ENCODE results near the gene ANKMY1.
"Not testable (repeated sequence)": the region's sequence is repeated elsewhere in the genome, so short reads cannot be mapped to it uniquely, and the experiment has no call there.

ANKMY1 gene

GRCh38 chr2:240551288-240551687 is 6.5 kb downstream of the ANKMY1 start:
- TF ChIP-seq POLR2AphosphoS5 (IDR thresholded peaks at IDR 0.05; ENCODE audit: low read depth) (no peak), GABPA (IDR thresholded peaks at IDR 0.05; ENCODE audit: low read depth) (no peak), SPI1 (IDR thresholded peaks at IDR 0.05; ENCODE audit: borderline replicate concordance, low read depth) (no peak)
- TF ChIP-seq, protein P1, sequence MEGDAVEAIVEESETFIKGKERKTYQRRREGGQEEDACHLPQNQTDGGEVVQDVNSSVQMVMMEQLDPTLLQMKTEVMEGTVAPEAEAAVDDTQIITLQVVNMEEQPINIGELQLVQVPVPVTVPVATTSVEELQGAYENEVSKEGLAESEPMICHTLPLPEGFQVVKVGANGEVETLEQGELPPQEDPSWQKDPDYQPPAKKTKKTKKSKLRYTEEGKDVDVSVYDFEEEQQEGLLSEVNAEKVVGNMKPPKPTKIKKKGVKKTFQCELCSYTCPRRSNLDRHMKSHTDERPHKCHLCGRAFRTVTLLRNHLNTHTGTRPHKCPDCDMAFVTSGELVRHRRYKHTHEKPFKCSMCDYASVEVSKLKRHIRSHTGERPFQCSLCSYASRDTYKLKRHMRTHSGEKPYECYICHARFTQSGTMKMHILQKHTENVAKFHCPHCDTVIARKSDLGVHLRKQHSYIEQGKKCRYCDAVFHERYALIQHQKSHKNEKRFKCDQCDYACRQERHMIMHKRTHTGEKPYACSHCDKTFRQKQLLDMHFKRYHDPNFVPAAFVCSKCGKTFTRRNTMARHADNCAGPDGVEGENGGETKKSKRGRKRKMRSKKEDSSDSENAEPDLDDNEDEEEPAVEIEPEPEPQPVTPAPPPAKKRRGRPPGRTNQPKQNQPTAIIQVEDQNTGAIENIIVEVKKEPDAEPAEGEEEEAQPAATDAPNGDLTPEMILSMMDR (IDR thresholded peaks at IDR 0.05; ENCODE audit: insufficient read depth, low read length) = no peak
- TF ChIP-seq, protein P2, sequence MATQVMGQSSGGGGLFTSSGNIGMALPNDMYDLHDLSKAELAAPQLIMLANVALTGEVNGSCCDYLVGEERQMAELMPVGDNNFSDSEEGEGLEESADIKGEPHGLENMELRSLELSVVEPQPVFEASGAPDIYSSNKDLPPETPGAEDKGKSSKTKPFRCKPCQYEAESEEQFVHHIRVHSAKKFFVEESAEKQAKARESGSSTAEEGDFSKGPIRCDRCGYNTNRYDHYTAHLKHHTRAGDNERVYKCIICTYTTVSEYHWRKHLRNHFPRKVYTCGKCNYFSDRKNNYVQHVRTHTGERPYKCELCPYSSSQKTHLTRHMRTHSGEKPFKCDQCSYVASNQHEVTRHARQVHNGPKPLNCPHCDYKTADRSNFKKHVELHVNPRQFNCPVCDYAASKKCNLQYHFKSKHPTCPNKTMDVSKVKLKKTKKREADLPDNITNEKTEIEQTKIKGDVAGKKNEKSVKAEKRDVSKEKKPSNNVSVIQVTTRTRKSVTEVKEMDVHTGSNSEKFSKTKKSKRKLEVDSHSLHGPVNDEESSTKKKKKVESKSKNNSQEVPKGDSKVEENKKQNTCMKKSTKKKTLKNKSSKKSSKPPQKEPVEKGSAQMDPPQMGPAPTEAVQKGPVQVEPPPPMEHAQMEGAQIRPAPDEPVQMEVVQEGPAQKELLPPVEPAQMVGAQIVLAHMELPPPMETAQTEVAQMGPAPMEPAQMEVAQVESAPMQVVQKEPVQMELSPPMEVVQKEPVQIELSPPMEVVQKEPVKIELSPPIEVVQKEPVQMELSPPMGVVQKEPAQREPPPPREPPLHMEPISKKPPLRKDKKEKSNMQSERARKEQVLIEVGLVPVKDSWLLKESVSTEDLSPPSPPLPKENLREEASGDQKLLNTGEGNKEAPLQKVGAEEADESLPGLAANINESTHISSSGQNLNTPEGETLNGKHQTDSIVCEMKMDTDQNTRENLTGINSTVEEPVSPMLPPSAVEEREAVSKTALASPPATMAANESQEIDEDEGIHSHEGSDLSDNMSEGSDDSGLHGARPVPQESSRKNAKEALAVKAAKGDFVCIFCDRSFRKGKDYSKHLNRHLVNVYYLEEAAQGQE (IDR thresholded peaks at IDR 0.05; ENCODE audit: insufficient replicate concordance, low read depth) = no peak
- Histone ChIP-seq H3K4me3 (replicated peaks; ENCODE audit: insufficient read depth, low read length) (no peak overlapping the region), H3K27ac (replicated peaks) (no peak overlapping the region), H3K27me3 (ENCODE audit: insufficient read depth, poor library complexity, severe bottlenecking) (no peaks in the 10 kb centered on the region)
- DNase-seq (ENCODE audit: low read depth in 1 of 2, low spot score in 1 of 2) = no peak

DNA sequence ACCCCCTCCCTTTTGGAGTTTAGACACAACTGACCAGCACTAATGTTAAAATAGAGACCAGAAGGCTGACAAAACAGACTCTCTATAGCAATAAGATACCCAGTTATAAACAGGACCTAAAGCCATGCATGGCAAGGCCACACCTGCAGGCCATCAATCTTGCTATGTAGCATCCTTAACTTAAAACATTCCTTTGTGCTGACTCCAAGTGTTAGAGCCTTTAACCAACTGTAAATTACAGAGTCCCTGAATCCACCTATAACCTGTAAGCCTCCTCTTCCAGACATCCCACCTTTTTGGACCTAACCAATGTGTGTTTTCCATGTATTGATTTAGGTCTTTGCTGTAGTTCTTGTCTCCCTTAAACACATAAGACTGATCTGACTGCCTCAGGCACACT is 17.9 kb downstream of the ANKMY1 start:
- Histone ChIP-seq H3K27me3 (ENCODE audit: insufficient read depth, poor library complexity, severe bottlenecking) (no peaks in the 10 kb centered on the region), H3K27ac (replicated peaks) (no peak overlapping the region), H3K4me3 (replicated peaks; ENCODE audit: insufficient read depth, low read length) (no peak overlapping the region)
- no peak for DNase-seq (ENCODE audit: low read depth in 1 of 2, low spot score in 1 of 2)
- TF ChIP-seq, protein P1 (IDR thresholded peaks at IDR 0.05; ENCODE audit: insufficient read depth, low read length) = no peak
- no peak for TF ChIP-seq GABPA (IDR thresholded peaks at IDR 0.05; ENCODE audit: low read depth)

DNA sequence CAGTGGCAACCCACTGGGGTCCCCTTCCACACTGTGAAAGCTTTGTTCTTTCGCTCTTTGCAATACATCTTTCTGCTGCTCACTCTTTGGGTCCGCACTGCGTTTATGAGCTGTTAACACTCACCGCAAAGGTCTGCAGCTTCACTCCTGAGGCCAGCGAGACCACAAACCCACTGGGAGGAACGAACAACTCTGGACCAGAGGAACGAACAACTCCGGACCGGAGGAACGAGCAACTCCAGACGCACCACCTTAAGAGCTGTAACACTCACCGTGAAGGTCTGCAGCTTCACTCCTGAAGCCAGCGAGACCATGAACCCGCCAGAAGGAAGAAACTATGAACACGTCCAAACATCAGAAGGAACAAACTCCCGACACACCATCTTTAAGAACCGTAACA is 18.7 kb downstream of the ANKMY1 start:
- not testable (repeated sequence) for H3K27ac ChIP-seq (replicated peaks); DNase-seq (ENCODE audit: low read depth in 1 of 2, low spot score in 1 of 2); H3K27me3 ChIP-seq (ENCODE audit: insufficient read depth, poor library complexity, severe bottlenecking); H3K4me3 ChIP-seq (replicated peaks; ENCODE audit: insufficient read depth, low read length)

DNA sequence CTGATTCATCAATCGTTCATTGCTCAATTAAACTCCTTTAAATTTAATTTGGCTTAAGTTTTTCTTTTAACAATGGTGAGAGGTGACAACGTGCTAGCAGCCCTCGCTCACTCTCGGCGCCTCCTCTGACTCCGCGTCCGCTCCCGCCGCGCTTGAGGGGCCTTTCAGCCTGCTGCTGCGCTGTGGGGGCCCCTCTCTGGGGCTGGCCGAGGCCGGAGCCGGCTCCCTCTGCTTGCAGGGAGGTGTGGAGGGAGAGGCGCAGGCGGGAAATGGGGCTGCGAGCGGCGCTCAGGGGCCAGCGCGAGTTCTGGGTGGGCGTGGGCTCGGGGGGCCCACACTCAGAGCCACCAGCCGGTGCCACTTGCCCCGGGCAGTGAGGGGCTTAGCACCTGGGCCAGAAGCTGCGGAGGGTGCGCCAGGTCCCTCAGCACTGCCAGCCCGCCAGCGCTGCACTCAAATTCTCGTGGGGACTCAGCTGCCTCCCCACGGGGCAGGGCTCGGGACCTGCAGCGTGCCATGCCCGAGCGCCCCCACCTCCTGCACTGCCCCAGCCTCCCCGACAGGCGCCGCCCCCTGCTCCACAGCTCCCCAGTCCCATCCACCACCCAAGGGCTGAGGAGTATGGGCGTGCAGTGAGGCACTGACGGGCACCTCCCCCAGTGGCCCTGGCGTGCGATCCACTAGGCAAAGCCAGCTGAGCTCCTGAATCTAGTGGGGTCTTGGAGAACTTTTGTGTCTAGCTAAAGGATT is 19.6 kb downstream of the ANKMY1 start:
- no peaks in the 10 kb centered on the region for H3K27me3 ChIP-seq (ENCODE audit: insufficient read depth, poor library complexity, severe bottlenecking)
- TF ChIP-seq, protein P2 (IDR thresholded peaks at IDR 0.05; ENCODE audit: insufficient replicate concordance, low read depth) = no peak
- no peak for TF ChIP-seq SPI1 (IDR thresholded peaks at IDR 0.05; ENCODE audit: borderline replicate concordance, low read depth)
- no peak for TF ChIP-seq POLR2AphosphoS5 (IDR thresholded peaks at IDR 0.05; ENCODE audit: low read depth)
- no peak for TF ChIP-seq GABPA (IDR thresholded peaks at IDR 0.05; ENCODE audit: low read depth)
- TF ChIP-seq, protein P1 (IDR thresholded peaks at IDR 0.05; ENCODE audit: insufficient read depth, low read length) = no peak
- no peak for DNase-seq (ENCODE audit: low read depth in 1 of 2, low spot score in 1 of 2)

More for the DNA sequence above, 19.6 kb downstream of the ANKMY1 start:
- H3K4me3 ChIP-seq (replicated peaks; ENCODE audit: insufficient read depth, low read length) = no peak overlapping the region
- no peak overlapping the region for H3K27ac ChIP-seq (replicated peaks)
